HAP-1 (cell line): ENCODE results near the gene CEP41.
"Not testable (repeated sequence)": the region's sequence is repeated elsewhere in the genome, so short reads cannot be mapped to it uniquely, and the experiment has no call there.

Experiments used
- DNase-seq, 2 experiments: peaks; one replicate each; pipeline ENCODE4 v3.0.0-alpha.2; 2016 to 2020; ENCODE audit warnings: low spot score in 2 of 2
- H3K27me3 ChIP-seq: fragments of 250-450 bp; sonication (Bioruptor Pico); 2 replicates; pipeline ENCODE4 v1.5.1; 2020; ENCODE audit warnings: low read depth, mild to moderate bottlenecking, moderate library complexity
- H3K36me3 ChIP-seq: fragments of 250-450 bp; sonication (Bioruptor Pico); replicated peaks from 2 replicates; pipeline ENCODE4 v1.5.1; 2020; ENCODE audit warnings: mild to moderate bottlenecking
- H3K4me1 ChIP-seq: fragments of 250-450 bp; sonication (Bioruptor Pico); 2 replicates; pipeline ENCODE4 v1.5.1; 2020; ENCODE audit warnings: mild to moderate bottlenecking
- H3K4me3 ChIP-seq: fragments of 250-450 bp; sonication (Bioruptor Pico); 2 replicates; pipeline ENCODE4 v1.5.1; 2020; ENCODE audit warnings: mild to moderate bottlenecking, moderate library complexity
- H3K9me3 ChIP-seq: fragments of 250-450 bp; sonication (Bioruptor Pico); 2 replicates; pipeline ENCODE4 v1.5.1; 2020; ENCODE audit warnings: mild to moderate bottlenecking, moderate library complexity
- in situ Hi-C: fragments of 300-500 bp; cut with MboI; formaldehyde crosslinking; loops from 3 replicates; pipeline ENCODE4 v1.14.3; 2020; ENCODE audit warnings: low sequenced_read_pairs, inconsistent platforms, mixed read lengths

The CEP41 gene

GRCh38 chr7:130386876-130387275, 53.9 kb downstream of the CEP41 start:
- Histone ChIP-seq H3K4me1 (no peaks in the 10 kb centered on the region), H3K9me3 (no peaks in the 10 kb centered on the region), H3K4me3 (no peak overlapping the region), H3K27me3 (no peaks in the 10 kb centered on the region), H3K36me3 (no peaks in the 10 kb centered on the region)
- no peak for DNase-seq
- in situ Hi-C loops, result no loop called here

- H3K9me3 ChIP-seq, result no peaks in the 10 kb centered on the region
- in situ Hi-C loops, result no loop called here
- no peak overlapping the region for H3K4me3 ChIP-seq
- no peak for DNase-seq
- H3K4me1 ChIP-seq, result no peaks in the 10 kb centered on the region
- H3K27me3 ChIP-seq, result no peaks in the 10 kb centered on the region
- no peaks in the 10 kb centered on the region for H3K36me3 ChIP-seq
Measured at GRCh38 chr7:130385600-130386066, 55.2 kb downstream of the CEP41 start.

- DNase-seq, result no peak
- Histone ChIP-seq H3K4me1 (no peaks in the 10 kb centered on the region), H3K27me3 (no peaks in the 10 kb centered on the region), H3K4me3 (no peak overlapping the region), H3K9me3 (no peaks in the 10 kb centered on the region), H3K36me3 (no peaks in the 10 kb centered on the region)
- in situ Hi-C loops, result no loop called here
Measured at GRCh38 chr7:130384841-130385599, 55.8 kb downstream of the CEP41 start.

- H3K36me3 ChIP-seq, result no peaks in the 10 kb centered on the region
- in situ Hi-C loops, result no loop called here
- no peak for DNase-seq
Measured at GRCh38 chr7:130384371-130384801, 56.4 kb downstream of the CEP41 start.

GRCh38 chr7:130383187-130383980, 57.4 kb downstream of the CEP41 start:
- in situ Hi-C loops, result no loop called here
- no peaks in the 10 kb centered on the region for H3K4me1 ChIP-seq
- no peak overlapping the region for H3K4me3 ChIP-seq
- H3K9me3 ChIP-seq, result no peaks in the 10 kb centered on the region
- H3K36me3 ChIP-seq, result no peaks in the 10 kb centered on the region
- H3K27me3 ChIP-seq, result no peaks in the 10 kb centered on the region
- no peak for DNase-seq

More at GRCh38 chr7:130384371-130384801, 56.4 kb downstream of the CEP41 start:
- H3K4me3 ChIP-seq, result no peak overlapping the region
- H3K4me1 ChIP-seq, result no peaks in the 10 kb centered on the region
- no peaks in the 10 kb centered on the region for H3K27me3 ChIP-seq
- no peaks in the 10 kb centered on the region for H3K9me3 ChIP-seq

- H3K9me3 ChIP-seq, result no peaks in the 10 kb centered on the region
- H3K27me3 ChIP-seq, result no peaks in the 10 kb centered on the region
- in situ Hi-C loops, result no loop called here
- H3K4me3 ChIP-seq, result no peak overlapping the region
- no peak for DNase-seq
- H3K36me3 ChIP-seq, result no peaks in the 10 kb centered on the region
- no peaks in the 10 kb centered on the region for H3K4me1 ChIP-seq
Measured at GRCh38 chr7:130381468-130382312, 59.1 kb downstream of the CEP41 start.

- H3K27me3 ChIP-seq, result no peaks in the 10 kb centered on the region
- H3K9me3 ChIP-seq, result no peaks in the 10 kb centered on the region
- DNase-seq, result no peak
- no peaks in the 10 kb centered on the region for H3K36me3 ChIP-seq
- no peak overlapping the region for H3K4me3 ChIP-seq
- H3K4me1 ChIP-seq, result no peaks in the 10 kb centered on the region
- in situ Hi-C loops, result no loop called here
Measured at GRCh38 chr7:130380861-130381455, 59.9 kb downstream of the CEP41 start.

- no peak within 1 kb of the TSS for H3K4me3 ChIP-seq
- in situ Hi-C loops, result no loop called here
- no peak for DNase-seq
- no peaks in the 10 kb centered on the region for H3K4me1 ChIP-seq
- H3K27me3 ChIP-seq, result no peaks in the 10 kb centered on the region
- no peaks in the 10 kb centered on the region for H3K9me3 ChIP-seq
- no peaks in the 10 kb centered on the region for H3K36me3 ChIP-seq
Measured at GRCh38 chr7:130379921-130380860, 60.6 kb downstream of the CEP41 start, which contains the start of gene CPA1. Gene CPA1, plus strand, starts transcription at chr7:130380494. Its CDS starts 27 bp downstream, at chr7:130380521.

- no peaks in the 10 kb centered on the region for H3K9me3 ChIP-seq
- no peak for DNase-seq
- H3K4me1 ChIP-seq, result no peaks in the 10 kb centered on the region
- no peaks in the 10 kb centered on the region for H3K27me3 ChIP-seq
- no peaks in the 10 kb centered on the region for H3K36me3 ChIP-seq
- in situ Hi-C loops, result no loop called here
- no peak overlapping the region for H3K4me3 ChIP-seq
Measured at GRCh38 chr7:130379532-130379920, 61.3 kb downstream of the CEP41 start.

GRCh38 chr7:130379019-130379418, 61.8 kb downstream of the CEP41 start:
- no peak for DNase-seq
- no peaks in the 10 kb centered on the region for H3K36me3 ChIP-seq
- in situ Hi-C loops, result no loop called here
- H3K27me3 ChIP-seq, result no peaks in the 10 kb centered on the region
- no peaks in the 10 kb centered on the region for H3K4me1 ChIP-seq
- no peak overlapping the region for H3K4me3 ChIP-seq
- no peaks in the 10 kb centered on the region for H3K9me3 ChIP-seq

- Histone ChIP-seq H3K27me3 (no peaks in the 10 kb centered on the region), H3K36me3 (no peaks in the 10 kb centered on the region), H3K9me3 (no peaks in the 10 kb centered on the region), H3K4me3 (no peak overlapping the region), H3K4me1 (peaks cover 6% of the 10 kb centered on the region)
- in situ Hi-C loops, result no loop called here
- DNase-seq, result no peak
Measured at GRCh38 chr7:130377178-130377577, 63.6 kb downstream of the CEP41 start.

GRCh38 chr7:130376461-130376860, 64.4 kb downstream of the CEP41 start:
- H3K27me3 ChIP-seq, in situ Hi-C loops, H3K4me1 ChIP-seq, H3K4me3 ChIP-seq, DNase-seq, H3K9me3 ChIP-seq, H3K36me3 ChIP-seq: not testable (repeated sequence)
